GM19467 (cell line): ENCODE measurements around the gene TPRX2.
"Not testable (repeated sequence)": the region's sequence is repeated elsewhere in the genome, so short reads cannot be mapped to it uniquely, and the experiment has no call there.

ENCODE experiments used
- ATAC-seq: cut with Tn5 transposase; IDR thresholded peaks from one replicate; pipeline ENCODE4 v1.9.1; 2021; ENCODE audit warnings: mild to moderate bottlenecking, moderate library complexity; ENCODE audit not compliant: unreplicated experiment

The TPRX2 gene

GRCh38 chr19:47860602-47861297, 1.7 kb downstream of the TPRX2 start:
- ATAC-seq: no peak

GRCh38 chr19:47861630-47862029, 2.6 kb downstream of the TPRX2 start:
- ATAC-seq: no peak

GRCh38 chr19:47863514-47863936, 4.5 kb downstream of the TPRX2 start:
- no peak for ATAC-seq

GRCh38 chr19:47865166-47865565, 6.1 kb downstream of the TPRX2 start:
- no peak for ATAC-seq

GRCh38 chr19:47878906-47879305, 19.9 kb downstream of the TPRX2 start:
- ATAC-seq: no peak

GRCh38 chr19:47879385-47879784, 20.4 kb downstream of the TPRX2 start:
- not testable (repeated sequence) for ATAC-seq

- no peak for ATAC-seq
These were observed 22.7 kb downstream of the TPRX2 start for GRCh38 chr19:47881757-47882156.

GRCh38 chr19:47882890-47883289, 23.9 kb downstream of the TPRX2 start:
- no peak for ATAC-seq

- ATAC-seq: no peak
These were observed 26.0 kb downstream of the TPRX2 start for GRCh38 chr19:47885067-47885463.

GRCh38 chr19:47886010-47886559, 27.1 kb downstream of the TPRX2 start, which contains the start of gene SULT2A1:
SULT2A1 (minus strand) TSS chr19:47886315; CDS start chr19:47886257, 58 bp downstream.
- ATAC-seq: no peak

GRCh38 chr19:47890865-47891621, 32.0 kb downstream of the TPRX2 start:
- ATAC-seq: no peak

GRCh38 chr19:47891622-47891922, 32.5 kb downstream of the TPRX2 start:
- no peak for ATAC-seq

- no peak for ATAC-seq
These were observed 33.1 kb downstream of the TPRX2 start for GRCh38 chr19:47891923-47892666.

- ATAC-seq: no peak
These were observed 36.2 kb downstream of the TPRX2 start for GRCh38 chr19:47895165-47895782.

- no peak for ATAC-seq
These were observed 37.0 kb downstream of the TPRX2 start for GRCh38 chr19:47896019-47896418.

GRCh38 chr19:47896773-47897172, 37.7 kb downstream of the TPRX2 start:
- no peak for ATAC-seq

GRCh38 chr19:47897861-47898260, 38.8 kb downstream of the TPRX2 start:
- no peak for ATAC-seq

GRCh38 chr19:47899335-47899734, 40.3 kb downstream of the TPRX2 start:
- no peak for ATAC-seq

- no peak for ATAC-seq
These were observed 42.3 kb downstream of the TPRX2 start for GRCh38 chr19:47901370-47901769.

- ATAC-seq: not testable (repeated sequence)
These were observed 50.3 kb downstream of the TPRX2 start for GRCh38 chr19:47909350-47909749.

GRCh38 chr19:47910191-47910590, 51.2 kb downstream of the TPRX2 start:
- ATAC-seq: not testable (repeated sequence)
